ENCODE measurements around the gene PNMA3.
"Not testable (repeated sequence)": the region's sequence is repeated elsewhere in the genome, so short reads cannot be mapped to it uniquely, and the experiment has no call there.

The PNMA3 gene

GRCh38 chrX:153055871-153056749 lies at the start of gene PNMA3:
PNMA3 (plus strand) TSS chrX:153056470; CDS start chrX:153057056, 586 bp downstream.
- no peak for DNase-seq

GRCh38 chrX:153017174-153017573 lies 39.1 kb upstream of the PNMA3 start:
- not testable (repeated sequence) for DNase-seq

GRCh38 chrX:153019166-153019565 lies 37.1 kb upstream of the PNMA3 start:
- DNase-seq = no peak

- DNase-seq = not testable (repeated sequence)
Measured at GRCh38 chrX:153026501-153026900, 29.8 kb upstream of the PNMA3 start.

GRCh38 chrX:153028487-153028886 lies 27.8 kb upstream of the PNMA3 start:
- not testable (repeated sequence) for DNase-seq

GRCh38 chrX:153029162-153029561 lies 27.1 kb upstream of the PNMA3 start:
- no peak for DNase-seq

- DNase-seq = no peak
Measured at GRCh38 chrX:153029875-153030274, 26.4 kb upstream of the PNMA3 start.

- DNase-seq = no peak
Measured at GRCh38 chrX:153030801-153031200, 25.5 kb upstream of the PNMA3 start.

- no peak for DNase-seq
Measured at GRCh38 chrX:153032397-153033118, 23.7 kb upstream of the PNMA3 start.

- no peak for DNase-seq
Measured at GRCh38 chrX:153049093-153049492, 7.2 kb upstream of the PNMA3 start.

- no peak for DNase-seq
Measured at GRCh38 chrX:153052534-153052933, 3.7 kb upstream of the PNMA3 start.

- no peak for DNase-seq
Measured at GRCh38 chrX:153057281-153057680, 1.0 kb downstream of the PNMA3 start.

GRCh38 chrX:153059191-153060094 lies 3.2 kb downstream of the PNMA3 start:
- DNase-seq = no peak

- no peak for DNase-seq
Measured at GRCh38 chrX:153060095-153060445, 3.8 kb downstream of the PNMA3 start.

- DNase-seq = no peak
Measured at GRCh38 chrX:153061732-153062131, 5.5 kb downstream of the PNMA3 start.

- no peak for DNase-seq
Measured at GRCh38 chrX:153063315-153063714, 7.0 kb downstream of the PNMA3 start.

GRCh38 chrX:153064061-153064460 lies 7.8 kb downstream of the PNMA3 start:
- no peak for DNase-seq

- DNase-seq = no peak
Measured at GRCh38 chrX:153065389-153065788, 9.1 kb downstream of the PNMA3 start.

GRCh38 chrX:153066402-153066801 lies 10.1 kb downstream of the PNMA3 start:
- not testable (repeated sequence) for DNase-seq

GRCh38 chrX:153071909-153072583 lies 15.8 kb downstream of the PNMA3 start, which contains the start of gene PNMA6A:
PNMA6A (plus strand) TSS chrX:153072454; CDS start chrX:153073063, 609 bp downstream.
- DNase-seq = not testable (repeated sequence)

- not testable (repeated sequence) for DNase-seq
Measured at GRCh38 chrX:153073331-153073730, 17.1 kb downstream of the PNMA3 start.

- no peak for DNase-seq
Measured at GRCh38 chrX:153074262-153074899, 18.1 kb downstream of the PNMA3 start.
